K562 treated with DMSO at 1 percent for 12 hours (cell line): Measurements from ENCODE around the gene ADH5. TPM values are rescaled to one million over a fixed set of nuclear protein-coding genes. Genes with fewer than 3 reads are reported as not detected.

Source experiments
- total RNA-seq: library from RNA; unstranded; fragments of 300-600 nt; gene quantifications from 2 replicates; pipeline ENCODE4 v1.2.3, GENCODE V29; 2022; ENCODE audit not compliant: insufficient read depth

The ADH5 gene
- 93.9 and 110 TPM in 2 replicates for total RNA-seq

DNA sequence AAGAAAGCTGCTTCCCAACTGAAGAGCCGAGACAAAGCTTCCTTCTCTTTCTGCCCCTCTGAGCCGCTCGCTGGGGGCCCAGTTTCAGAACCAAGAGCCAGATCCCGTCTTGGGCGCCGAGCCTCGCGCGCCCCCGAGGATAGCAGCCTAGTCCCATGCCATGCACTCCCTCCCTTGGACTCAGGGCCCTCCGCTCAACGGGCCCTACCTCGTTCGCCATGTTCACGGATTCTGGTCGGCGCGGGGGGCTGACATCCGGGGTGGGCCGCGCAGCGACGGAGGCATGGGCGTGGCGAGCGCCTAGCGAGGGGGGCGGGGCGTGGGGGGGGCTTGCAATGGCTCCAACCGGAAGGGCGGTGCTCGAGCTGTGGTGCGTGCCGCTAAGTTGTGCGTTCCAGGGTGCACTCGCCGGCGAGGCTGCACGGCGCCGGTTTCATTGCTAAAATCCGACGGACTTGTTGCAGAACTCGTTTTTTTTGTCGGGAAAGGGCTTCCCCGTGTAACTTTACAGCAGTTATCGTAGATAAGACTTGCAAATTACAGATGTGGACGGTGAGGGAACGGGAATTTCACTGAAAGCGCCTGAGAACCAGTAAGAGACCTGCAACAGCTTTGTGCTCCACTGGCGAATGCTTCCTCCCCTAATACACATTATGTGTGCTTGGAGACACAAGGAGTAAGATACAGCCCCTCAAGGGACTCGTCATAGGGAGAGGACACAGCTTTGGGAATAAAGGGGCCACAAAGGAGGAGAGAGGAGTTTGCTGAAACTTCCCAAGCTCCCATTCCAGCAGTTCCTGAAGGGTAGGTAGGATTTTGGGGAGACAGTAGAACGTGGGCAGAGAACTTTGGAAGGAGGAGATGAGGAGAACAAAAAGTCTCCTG is at the start of gene ADH5:
Gene ADH5 (minus strand): TSS at position 308 of the 885 bp plus-strand sequence. CDS start 88 bp downstream, at position 220.

Other genes with a start within 250 kb of the ADH5 start
- 40.7 and 65.2 TPM in 2 replicates for gene EIF4E, start 159.7 kb downstream of the ADH5 start, total RNA-seq
- 20.0 and 46.2 TPM in 2 replicates for gene METAP1, start 93.1 kb downstream of the ADH5 start, total RNA-seq
- not detected in 2 replicates for gene ADH4, start 55.5 kb upstream of the ADH5 start, total RNA-seq
- gene ADH6, start 130.5 kb upstream of the ADH5 start, total RNA-seq: not detected in 2 replicates
- gene ADH1A, start 202.2 kb upstream of the ADH5 start, total RNA-seq: not detected in 2 replicates
- not detected in 2 replicates for gene ADH1B, start 232.6 kb upstream of the ADH5 start, total RNA-seq